ENCODE measurements around the gene FAN1.
"Not testable (repeated sequence)": the region's sequence is repeated elsewhere in the genome, so short reads cannot be mapped to it uniquely, and the experiment has no call there.

The FAN1 gene

DNA sequence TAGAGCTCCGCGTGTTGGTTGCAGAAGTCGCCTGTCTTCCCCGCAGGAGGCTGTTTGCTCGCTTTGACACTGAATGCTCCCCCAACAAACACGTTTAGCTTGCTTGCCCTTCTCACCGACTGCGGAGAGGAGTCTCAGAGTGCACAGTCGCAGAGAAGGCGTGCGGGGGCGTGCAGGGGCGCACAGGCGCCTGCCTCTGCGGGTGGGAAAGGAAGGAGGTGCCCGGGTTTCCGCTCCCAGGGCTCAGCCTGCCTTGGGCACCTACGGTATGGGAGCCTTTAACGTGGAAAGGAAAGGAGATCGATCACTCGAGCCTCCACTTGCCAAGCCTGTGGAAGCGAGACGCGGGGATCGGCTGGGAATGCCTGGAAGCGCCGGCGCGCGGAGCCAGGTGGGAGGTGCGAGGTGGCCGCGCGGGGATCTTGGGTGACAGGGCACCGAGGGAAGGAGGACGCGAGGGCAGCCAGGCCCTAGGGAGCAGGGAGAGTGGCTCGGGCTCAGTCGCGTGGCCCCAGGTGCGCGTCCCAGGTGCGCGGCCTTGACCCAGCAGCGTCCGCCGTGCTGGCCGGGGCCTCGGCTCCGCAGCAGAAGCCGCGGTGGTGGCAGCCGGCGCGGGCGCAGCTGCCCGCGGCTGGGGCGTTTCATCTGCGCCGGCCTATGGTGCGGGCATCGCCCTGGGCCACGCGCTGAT is at the start of gene FAN1:
TSS of gene FAN1 (plus strand) at position 419 of the 691 bp plus-strand sequence. CDS start 749 bp downstream, outside the sequence.
- DNase-seq (ENCODE audit: low read depth), result peak; percentile 80

GRCh38 chr15:30859091-30859874 is 44.4 kb upstream of the FAN1 start:
- no peak for DNase-seq (ENCODE audit: low read depth)

GRCh38 chr15:30865257-30865656 is 38.5 kb upstream of the FAN1 start:
- no peak for DNase-seq (ENCODE audit: low read depth)

GRCh38 chr15:30870681-30871080 is 33.0 kb upstream of the FAN1 start:
- DNase-seq (ENCODE audit: low read depth), result no peak

- no peak for DNase-seq (ENCODE audit: low read depth)
These were observed 31.4 kb upstream of the FAN1 start for GRCh38 chr15:30872341-30872748.

- no peak for DNase-seq (ENCODE audit: low read depth)
These were observed 26.6 kb upstream of the FAN1 start for GRCh38 chr15:30877070-30877469.

- DNase-seq (ENCODE audit: low read depth), result no peak
These were observed 25.2 kb upstream of the FAN1 start for GRCh38 chr15:30878515-30878914.

- DNase-seq (ENCODE audit: low read depth), result no peak
These were observed 20.8 kb upstream of the FAN1 start for GRCh38 chr15:30882849-30883433.

DNA sequence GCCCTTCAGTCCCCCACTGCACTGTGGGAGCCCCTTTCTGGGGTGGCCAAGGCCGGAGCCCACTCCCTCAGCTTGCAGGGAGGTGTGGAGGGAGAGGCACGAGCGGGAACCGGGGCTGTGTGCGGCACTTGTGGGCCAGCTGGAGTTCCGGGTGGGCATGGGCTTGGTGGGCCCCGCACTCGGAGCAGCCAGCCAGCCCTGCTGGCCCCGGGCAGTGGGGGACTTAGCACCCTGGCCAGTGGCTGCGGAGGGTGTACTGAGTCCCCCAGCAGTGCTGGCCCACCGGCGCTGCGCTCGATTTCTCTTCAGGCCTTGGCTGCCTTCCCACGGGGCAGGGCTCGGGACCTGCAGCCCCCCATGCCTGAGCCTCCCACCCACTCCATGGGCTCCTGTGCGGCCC is 20.0 kb upstream of the FAN1 start:
- not testable (repeated sequence) for DNase-seq (ENCODE audit: low read depth)

DNA sequence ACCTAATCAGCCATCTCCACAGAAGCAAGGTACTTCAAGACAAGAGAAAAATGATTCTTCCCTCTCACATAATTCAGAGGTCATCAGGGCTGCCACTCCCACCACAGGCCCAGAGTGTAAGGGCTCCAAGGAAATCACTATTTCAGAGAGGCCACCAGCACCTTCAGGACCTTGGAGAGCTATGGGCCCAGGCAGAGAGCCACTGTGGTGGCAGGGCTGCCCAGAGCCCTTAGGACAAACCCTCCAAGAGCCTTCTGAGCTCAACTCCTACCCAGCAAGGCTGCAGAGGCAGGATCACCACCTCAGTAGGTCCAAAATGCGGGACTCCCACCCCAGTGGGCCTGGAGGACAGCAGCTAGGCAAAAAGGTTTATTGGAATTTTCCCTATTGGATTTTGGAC is 17.9 kb upstream of the FAN1 start:
- no peak for DNase-seq (ENCODE audit: low read depth)

- DNase-seq (ENCODE audit: low read depth), result no peak
These were observed 14.5 kb upstream of the FAN1 start for GRCh38 chr15:30889196-30889595.

DNA sequence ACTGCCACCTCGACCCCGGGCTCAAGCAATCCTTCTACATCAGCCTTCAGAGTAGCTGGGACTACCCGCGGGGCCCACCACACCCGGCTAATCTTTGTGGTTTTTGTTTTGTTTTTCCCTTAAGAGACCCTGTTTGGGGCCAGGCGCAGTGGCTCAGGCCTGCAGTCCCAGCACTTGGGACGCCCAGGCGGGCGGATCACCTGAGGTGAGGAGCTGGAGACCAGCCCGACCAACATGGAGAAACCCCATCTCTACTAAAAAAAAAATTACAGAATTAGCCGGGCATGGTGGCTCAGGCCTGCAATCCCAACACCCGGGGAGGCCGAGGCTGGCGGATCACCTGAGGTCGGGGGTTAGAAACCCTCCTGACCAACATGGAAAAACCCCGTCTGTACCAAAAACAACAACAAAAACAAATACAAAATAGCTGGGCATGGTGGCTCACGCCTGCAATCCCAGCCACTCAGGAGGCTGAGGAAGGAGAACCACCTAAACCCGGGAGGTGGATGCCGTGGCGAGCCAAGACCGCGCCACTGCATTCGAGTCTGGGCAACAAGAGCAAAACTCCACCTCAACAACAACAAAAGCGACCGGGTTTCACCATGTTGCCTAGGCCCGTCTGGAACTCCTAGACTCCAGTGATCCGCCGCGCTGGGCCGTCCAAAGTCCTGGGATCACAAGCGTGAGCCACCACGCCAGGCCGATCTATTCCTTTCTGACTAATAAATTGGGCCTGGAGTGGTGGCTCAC is 8.1 kb upstream of the FAN1 start:
- DNase-seq (ENCODE audit: low read depth), result no peak

DNA sequence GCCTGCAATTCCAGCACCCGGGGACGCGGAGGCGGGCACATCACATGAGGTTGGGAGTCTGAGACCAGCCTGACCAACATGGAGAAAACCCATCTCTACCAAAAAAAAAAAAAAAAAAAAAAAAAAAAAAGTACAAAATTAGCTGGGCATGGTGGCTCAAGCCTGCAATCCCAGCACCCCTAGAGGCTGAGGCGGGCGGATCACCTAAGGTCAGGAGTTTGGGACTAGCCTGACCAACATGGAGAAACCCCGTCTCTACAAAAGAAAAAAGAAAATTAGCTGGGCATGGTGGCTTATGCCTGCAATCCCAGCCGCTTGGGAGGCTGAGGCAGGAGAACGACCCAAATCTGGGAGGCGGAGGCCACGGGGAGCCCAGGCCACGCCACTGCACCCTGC is 7.5 kb upstream of the FAN1 start:
- no peak for DNase-seq (ENCODE audit: low read depth)

DNA sequence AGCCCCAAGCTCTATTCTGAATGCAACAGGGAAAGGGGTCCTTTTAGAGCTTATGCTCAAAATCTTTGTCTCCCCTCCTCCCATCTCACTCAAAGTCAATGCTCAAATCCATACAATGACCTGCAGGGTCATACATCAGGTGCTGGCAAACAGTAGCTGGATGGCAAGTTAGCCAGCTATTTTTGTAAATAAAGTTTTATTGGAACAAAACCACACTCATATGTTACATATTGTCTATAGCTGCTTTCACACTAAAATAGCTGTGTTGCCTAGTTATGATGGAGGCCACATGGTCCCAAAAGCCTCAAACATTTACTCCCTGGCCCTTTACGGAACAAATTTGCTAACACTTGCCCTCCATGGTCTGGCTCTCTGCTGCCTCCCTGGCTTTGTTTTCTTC is 1.8 kb upstream of the FAN1 start:
- no peak for DNase-seq (ENCODE audit: low read depth)

DNA sequence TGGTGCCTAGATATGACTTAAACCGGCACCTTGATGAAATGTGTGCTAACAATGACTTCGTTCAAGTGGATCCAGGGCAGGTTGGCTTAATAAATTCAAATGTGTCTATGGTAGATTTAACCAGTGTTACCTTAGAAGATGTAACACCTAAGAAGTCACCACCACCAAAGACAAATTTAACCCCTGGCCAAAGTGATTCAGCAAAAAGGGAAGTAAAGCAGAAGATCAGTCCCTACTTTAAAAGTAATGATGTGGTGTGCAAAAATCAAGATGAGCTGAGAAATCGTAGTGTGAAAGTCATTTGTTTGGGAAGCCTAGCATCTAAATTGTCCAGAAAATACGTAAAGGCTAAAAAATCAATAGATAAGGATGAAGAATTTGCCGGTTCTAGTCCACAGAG is 1.1 kb downstream of the FAN1 start:
- no peak for DNase-seq (ENCODE audit: low read depth)

DNA sequence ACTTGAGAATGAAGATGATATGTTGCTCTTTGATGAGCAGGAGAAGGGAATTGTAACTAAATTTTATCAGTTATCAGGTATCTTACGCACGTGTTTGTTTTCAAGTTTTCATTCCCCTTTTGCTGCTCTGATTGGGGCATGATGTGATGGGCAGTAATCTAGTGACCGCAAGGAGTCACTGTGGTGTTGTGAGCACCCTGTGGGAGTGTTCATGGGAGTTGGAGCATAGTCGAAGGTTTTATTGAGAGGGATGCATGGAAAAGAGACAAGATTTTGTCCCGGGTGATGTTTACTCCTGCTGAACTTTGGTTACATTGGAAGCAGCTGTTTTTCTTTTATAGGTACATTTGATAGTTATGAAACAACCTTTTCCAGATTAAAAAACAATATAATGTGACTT is 2.1 kb downstream of the FAN1 start:
- no peak for DNase-seq (ENCODE audit: low read depth)

GRCh38 chr15:30906366-30906765 is 2.7 kb downstream of the FAN1 start:
- no peak for DNase-seq (ENCODE audit: low read depth)

- DNase-seq (ENCODE audit: low read depth), result no peak
These were observed 10.0 kb downstream of the FAN1 start for GRCh38 chr15:30913761-30914160.

DNA sequence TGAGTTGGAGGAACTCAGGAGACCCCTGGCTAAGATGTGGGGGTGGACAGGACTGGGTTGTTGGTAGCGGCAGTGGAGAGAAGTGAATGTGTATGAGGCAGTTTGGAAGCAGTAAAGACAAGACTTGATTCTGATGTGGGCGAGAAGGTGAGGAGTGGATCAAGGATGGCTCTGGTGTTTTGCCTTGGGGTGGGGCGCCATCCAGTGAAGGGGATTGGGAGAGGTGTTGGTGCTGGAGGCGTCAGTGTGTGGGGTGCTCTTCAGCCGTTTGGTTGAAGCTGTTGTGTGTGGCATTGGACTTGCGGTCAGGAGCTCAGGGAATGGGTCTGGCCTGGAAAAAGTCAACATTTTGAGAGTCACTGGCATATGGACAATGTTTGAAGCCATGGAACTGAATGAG is 13.3 kb downstream of the FAN1 start:
- no peak for DNase-seq (ENCODE audit: low read depth)

- no peak for DNase-seq (ENCODE audit: low read depth)
These were observed 14.0 kb downstream of the FAN1 start for GRCh38 chr15:30917675-30918074.

- DNase-seq (ENCODE audit: low read depth), result no peak
These were observed 14.7 kb downstream of the FAN1 start for GRCh38 chr15:30918366-30918765.

DNA sequence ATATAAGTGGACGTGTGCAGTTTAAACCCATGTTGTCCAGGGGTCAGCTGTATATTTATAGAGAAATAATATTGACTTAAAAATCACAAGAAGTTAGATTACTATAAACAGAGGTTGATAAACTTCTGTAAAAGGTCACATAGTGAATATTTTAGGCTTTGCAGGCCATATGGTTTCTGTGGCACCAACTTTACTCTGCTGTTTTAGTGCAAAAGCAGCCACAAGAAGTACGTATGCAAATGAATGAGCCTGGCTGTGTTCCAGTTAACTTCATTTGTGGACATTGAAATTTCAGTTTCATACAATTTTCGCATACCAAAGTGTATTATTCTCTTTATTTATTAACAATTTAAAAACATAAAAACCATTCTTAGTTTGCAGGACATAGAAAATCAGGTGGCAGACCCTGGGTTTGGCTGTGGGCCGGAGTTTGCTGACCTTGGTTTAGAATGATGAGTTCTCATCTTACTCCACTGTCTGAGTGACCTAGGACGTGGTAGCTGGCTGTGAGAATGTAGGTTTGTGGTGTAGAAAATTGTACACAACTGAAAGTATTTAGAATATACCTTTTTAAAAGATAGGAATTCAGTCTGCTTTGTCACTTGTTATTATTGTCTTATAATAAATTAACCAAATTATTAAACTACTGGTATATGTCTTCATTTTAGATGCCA is 16.3 kb downstream of the FAN1 start:
- no peak for DNase-seq (ENCODE audit: low read depth)
